Esophagus muscularis mucosa (tissue), 4 donors: Measurements from ENCODE around the gene TNFRSF21.

Experiments
- EP300 ChIP-seq: sonication (generic); formaldehyde crosslinking; IDR thresholded peaks from one replicate; pipeline ENCODE4 v1.6.1; 2017; ENCODE audit warnings: antibody characterized with exemption
- POLR2A ChIP-seq: fragments of 450-650 bp; IDR thresholded peaks from one replicate; pipeline ENCODE4 v1.6.1; 2017; ENCODE audit warnings: antibody characterized with exemption, moderate library complexity, mild to moderate bottlenecking, low read depth
- POLR2AphosphoS5 ChIP-seq, 2 donors: sonication (generic); formaldehyde crosslinking; IDR thresholded peaks; one replicate each; pipeline ENCODE4 v1.6.1; 2017; ENCODE audit warnings: antibody characterized with exemption in 2 of 2
- TF ChIP-seq, protein P1 (sequence below), 3 experiments: fragments of 200-600 bp in 2 of 3; fragments of 450-650 bp in 1 of 3; sonication (generic) in 2 of 3; IDR thresholded peaks; one replicate each; pipeline ENCODE4 v1.5.1; 2017 to 2019; ENCODE audit warnings: antibody characterized with exemption in 3 of 3, mild to moderate bottlenecking in 2 of 3, moderate library complexity in 1 of 3

- TF ChIP-seq POLR2AphosphoS5 (IDR thresholded peaks at IDR 0.05) (no peak), EP300 (no peak), POLR2A (no peak)
- TF ChIP-seq, protein P1, sequence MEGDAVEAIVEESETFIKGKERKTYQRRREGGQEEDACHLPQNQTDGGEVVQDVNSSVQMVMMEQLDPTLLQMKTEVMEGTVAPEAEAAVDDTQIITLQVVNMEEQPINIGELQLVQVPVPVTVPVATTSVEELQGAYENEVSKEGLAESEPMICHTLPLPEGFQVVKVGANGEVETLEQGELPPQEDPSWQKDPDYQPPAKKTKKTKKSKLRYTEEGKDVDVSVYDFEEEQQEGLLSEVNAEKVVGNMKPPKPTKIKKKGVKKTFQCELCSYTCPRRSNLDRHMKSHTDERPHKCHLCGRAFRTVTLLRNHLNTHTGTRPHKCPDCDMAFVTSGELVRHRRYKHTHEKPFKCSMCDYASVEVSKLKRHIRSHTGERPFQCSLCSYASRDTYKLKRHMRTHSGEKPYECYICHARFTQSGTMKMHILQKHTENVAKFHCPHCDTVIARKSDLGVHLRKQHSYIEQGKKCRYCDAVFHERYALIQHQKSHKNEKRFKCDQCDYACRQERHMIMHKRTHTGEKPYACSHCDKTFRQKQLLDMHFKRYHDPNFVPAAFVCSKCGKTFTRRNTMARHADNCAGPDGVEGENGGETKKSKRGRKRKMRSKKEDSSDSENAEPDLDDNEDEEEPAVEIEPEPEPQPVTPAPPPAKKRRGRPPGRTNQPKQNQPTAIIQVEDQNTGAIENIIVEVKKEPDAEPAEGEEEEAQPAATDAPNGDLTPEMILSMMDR (IDR thresholded peaks at IDR 0.05), result no peak
These were observed 109.0 kb downstream of the TNFRSF21 start for GRCh38 chr6:47200536-47201334.
